CD14-positive monocyte (primary cell): ENCODE results near the gene ARVCF. TPM values are rescaled to one million over a fixed set of nuclear protein-coding genes. Genes with fewer than 3 reads are reported as not detected.
A peak's percentile ranks its signal among the peaks of the same experiment; 100 is the strongest.

Source experiments
- DNase-seq, 3 donors: peaks; one replicate each; pipeline ENCODE4 v3.0.0-alpha.2; 2011 to 2022
- H2AFZ ChIP-seq: 2 replicates; pipeline ENCODE4 v1.6.0; 2012; ENCODE audit warnings: mild to moderate bottlenecking, low read depth, low read length, inconsistent platforms; ENCODE audit not compliant: insufficient read depth, poor library complexity, severe bottlenecking
- H3K27ac ChIP-seq, 2 donors: 1 replicate in 1 of 2; 2 replicates in 1 of 2; pipeline ENCODE4 v1.5.1; 2012 to 2013; ENCODE audit warnings: low read length in 2 of 2, control low read depth in 1 of 2, inconsistent platforms in 1 of 2, low read depth in 1 of 2, mild to moderate bottlenecking in 1 of 2
- H3K27me3 ChIP-seq, 2 donors: one replicate each; pipeline versions ENCODE4 v1.6.0 to v1.6.1; 2011 to 2013; ENCODE audit warnings: low read length in 2 of 2; ENCODE audit not compliant: control insufficient read depth in 2 of 2, insufficient read depth in 2 of 2
- H3K36me3 ChIP-seq, 2 donors: replicated peaks in 1 of 2; 1 replicate in 1 of 2; 2 replicates in 1 of 2; pipeline versions ENCODE4 v1.5.1 to v1.6.1; 2012 to 2013; ENCODE audit warnings: low read length in 2 of 2, control low read depth in 1 of 2, inconsistent platforms in 1 of 2, mild to moderate bottlenecking in 1 of 2; ENCODE audit not compliant: insufficient read depth in 2 of 2, control insufficient read depth in 1 of 2
- H3K4me1 ChIP-seq, 2 donors: 1 replicate in 1 of 2; 2 replicates in 1 of 2; pipeline versions ENCODE4 v1.5.1 to v1.6.1; 2012 to 2013; ENCODE audit warnings: low read length in 2 of 2, control low read depth in 1 of 2, inconsistent platforms in 1 of 2, mild to moderate bottlenecking in 1 of 2, moderate library complexity in 1 of 2; ENCODE audit not compliant: insufficient read depth in 2 of 2, control insufficient read depth in 1 of 2
- H3K4me2 ChIP-seq: replicated peaks from 2 replicates; pipeline ENCODE3; 2012; ENCODE audit warnings: low read length, moderate library complexity, mild to moderate bottlenecking; ENCODE audit not compliant: poor library complexity, severe bottlenecking; ENCODE audit errors: extremely low read depth
- H3K4me3 ChIP-seq, 3 experiments: fragments of 200-600 bp in 1 of 3; sonication (generic) in 1 of 3; replicated peaks in 1 of 3; 1 replicate in 2 of 3; 2 replicates in 1 of 3; pipeline ENCODE4 v1.5.1; 2011 to 2013; ENCODE audit warnings: low read length in 3 of 3, mild to moderate bottlenecking in 3 of 3, control low read depth in 2 of 3, low read depth in 2 of 3, inconsistent platforms in 1 of 3, moderate library complexity in 1 of 3
- H3K79me2 ChIP-seq: 2 replicates; pipeline ENCODE4 v1.6.0; 2012; ENCODE audit warnings: mild to moderate bottlenecking, control low read depth, inconsistent platforms, low read length, moderate library complexity; ENCODE audit not compliant: insufficient read depth
- H3K9ac ChIP-seq: 2 replicates; pipeline ENCODE4 v1.6.0; 2017; ENCODE audit warnings: low read length, mild to moderate bottlenecking; ENCODE audit not compliant: insufficient read depth, poor library complexity, severe bottlenecking
- H3K9me3 ChIP-seq, 2 donors: replicated peaks in 1 of 2; 1 replicate in 1 of 2; 2 replicates in 1 of 2; pipeline versions ENCODE4 v1.5.1 to v1.6.1; 2012 to 2013; ENCODE audit warnings: low read length in 2 of 2, control low read depth in 1 of 2; ENCODE audit not compliant: control insufficient read depth in 1 of 2, insufficient read depth in 1 of 2
- H4K20me1 ChIP-seq: 2 replicates; pipeline ENCODE4 v1.6.0; 2012; ENCODE audit warnings: mild to moderate bottlenecking, low read length, control low read depth, moderate library complexity; ENCODE audit not compliant: insufficient read depth
- H3K27ac Mint-ChIP-seq, 7 donors: one replicate each; pipeline ENCODE4 v1.8.0; 2020; ENCODE audit warnings: mild to moderate bottlenecking in 7 of 7, mixed read lengths in 7 of 7, moderate library complexity in 6 of 7, inconsistent platforms in 2 of 7
- H3K27me3 Mint-ChIP-seq, 3 donors: one replicate each; pipeline ENCODE4 v1.8.0; 2021 to 2022; ENCODE audit warnings: low read depth in 3 of 3, mild to moderate bottlenecking in 3 of 3, mixed read lengths in 3 of 3, moderate library complexity in 3 of 3, inconsistent platforms in 1 of 3
- H3K36me3 Mint-ChIP-seq, 2 donors: one replicate each; pipeline ENCODE4 v1.8.0; 2020; ENCODE audit warnings: mixed read lengths in 2 of 2, inconsistent platforms in 1 of 2, mild to moderate bottlenecking in 1 of 2
- H3K4me1 Mint-ChIP-seq: one replicate; pipeline ENCODE4 v1.8.0; 2020; ENCODE audit warnings: mild to moderate bottlenecking, mixed read lengths
- H3K4me3 Mint-ChIP-seq, 2 donors: one replicate each; pipeline ENCODE4 v1.8.0; 2020; ENCODE audit warnings: mild to moderate bottlenecking in 2 of 2, mixed read lengths in 2 of 2, moderate library complexity in 1 of 2
- H3K9me3 Mint-ChIP-seq, 7 donors: one replicate each; pipeline ENCODE4 v1.8.0; 2020 to 2022; ENCODE audit warnings: mixed read lengths in 7 of 7, mild to moderate bottlenecking in 6 of 7, moderate library complexity in 6 of 7, inconsistent platforms in 2 of 7
- CTCF ChIP-seq: fragments of 200-600 bp; IDR thresholded peaks from one replicate; pipeline ENCODE4 v1.8.0; 2022; ENCODE audit warnings: antibody characterized with exemption, mild to moderate bottlenecking
- WGBS: methylation state at CpG from one replicate; pipeline ENCODE4 v1.1.5; 2013; ENCODE audit warnings: missing lambda C conversion rate; ENCODE audit not compliant: insufficient coverage; 5-methylcytosine and 5-hydroxymethylcytosine counted together
- intact Hi-C, 2 donors: fragments of 100-400 bp; cut with micrococcal nuclease; formaldehyde crosslinking; loops; one replicate each; pipeline versions ENCODE4 v1.15.0 to v1.15.1; 2023
- polyA plus RNA-seq, 3 donors: library from polyadenylated mRNA; depleted of rRNA in 1 of 3; unstranded in 2 of 3; stranded (reverse) in 1 of 3; fragments of 300-500 nt in 2 of 3; fragments of >200 nt in 1 of 3; fragmentation: Illumina TruSeq in 2 of 3; gene quantifications; 1 replicate in 2 of 3; 2 replicates in 1 of 3; pipeline ENCODE4 v1.2.3, GENCODE V29; 2012 to 2021

ARVCF gene
- polyA plus RNA-seq, 3 donors: 0.31 to 2.6 (median 0.44) TPM

GRCh38 chr22:20019661-20020532 lies 3.3 kb upstream of the ARVCF start:
- intact Hi-C loops: loop anchor here (5.0 to 10.0 kb wide), 6 partner anchors 33 to 543 kb away; partner anchors contain the start of genes RANBP1 (in 2 of the 2), TRMT2A (in 2 of the 2), CDC45 (in 1 of the 2) and DGCR8 (in 1 of the 2)
- H3K27ac ChIP-seq: peak overlapping the region; percentile 15 to 94
- H3K36me3 Mint-ChIP-seq: peaks cover 2 to 12% of the 10 kb centered on the region in 2 donors
- H3K27me3 ChIP-seq: peaks cover 17 to 30% of the 10 kb centered on the region in 2 donors
- peak overlapping the region; percentile 93 to 97 for H3K4me3 Mint-ChIP-seq
- H3K27ac Mint-ChIP-seq: peak overlapping the region in 5 of 7 donors; percentile 86 to 94 (median 90)
- no peak for TF ChIP-seq CTCF
- H3K4me1 Mint-ChIP-seq: peaks cover 34% of the 10 kb centered on the region
- H3K4me2 ChIP-seq: peak overlapping the region; percentile 98
- H4K20me1 ChIP-seq: peaks cover 39% of the 10 kb centered on the region
- peak overlapping the region; percentile 97 for H3K9ac ChIP-seq
- WGBS: 95% methylated on average over 6 of the region's 8 CpGs
- H3K27me3 Mint-ChIP-seq: peaks cover 30 to 38% (median 31%) of the 10 kb centered on the region in 3 donors
- H3K9me3 Mint-ChIP-seq: peaks cover 0 to 8% (median 0%) of the 10 kb centered on the region in 7 donors
- H3K9me3 ChIP-seq: peaks cover 0 to 5% of the 10 kb centered on the region in 2 donors
- peaks cover 37% of the 10 kb centered on the region for H3K79me2 ChIP-seq
- H3K4me3 ChIP-seq: peak overlapping the region in 2 of 3 experiments; percentile 51 to 98
- H2AFZ ChIP-seq: peak overlapping the region; percentile 96
- no peak for DNase-seq
- H3K36me3 ChIP-seq: no peaks in the 10 kb centered on the region
- peaks cover 36 to 52% of the 10 kb centered on the region in 2 donors for H3K4me1 ChIP-seq

GRCh38 chr22:20018001-20018400 lies 1.4 kb upstream of the ARVCF start:
- Histone ChIP-seq H3K4me3 (no peak overlapping the region), H4K20me1 (peaks cover 20% of the 10 kb centered on the region), H3K79me2 (peaks cover 18% of the 10 kb centered on the region), H3K9ac (no peak overlapping the region), H3K36me3 (no peaks in the 10 kb centered on the region), H3K9me3 (peaks cover 0 to 6% of the 10 kb centered on the region in 2 donors), H2AFZ (no peak overlapping the region), H3K27ac (no peak overlapping the region), H3K4me2 (no peak overlapping the region), H3K4me1 (peaks cover 29 to 41% of the 10 kb centered on the region in 2 donors), H3K27me3 (peaks cover 17 to 37% of the 10 kb centered on the region in 2 donors)
- 93% methylated on average over 4 of the region's 5 CpGs for WGBS
- no peak for TF ChIP-seq CTCF
- Mint-ChIP-seq H3K4me3 (peak overlapping the region in 1 of 2 donors; percentile 94), H3K27me3 (peaks cover 37 to 53% (median 45%) of the 10 kb centered on the region in 3 donors), H3K9me3 (peaks cover 0 to 8% (median 0%) of the 10 kb centered on the region in 7 donors), H3K4me1 (peaks cover 27% of the 10 kb centered on the region), H3K36me3 (no peaks in the 10 kb centered on the region), H3K27ac (no peak overlapping the region)
- no peak for DNase-seq
- intact Hi-C loops: loop anchor here in 1 of 2 donors (5.0 to 10.0 kb wide), 2 partner anchors 163 to 541 kb away; partner anchors contain the start of genes CDC45, GNB1L, RTL10 and UFD1
